K562 (cell line): Measurements from ENCODE around the gene KCP. TPM values are rescaled to one million over a fixed set of nuclear protein-coding genes. Genes with fewer than 3 reads are reported as not detected.

Experiments
- ASH1L ChIP-seq: fragments of 450-650 bp; IDR thresholded peaks from 2 replicates; pipeline ENCODE4 v1.6.1; 2018; ENCODE audit warnings: borderline replicate concordance, mild to moderate bottlenecking, low read depth; ENCODE audit not compliant: partially characterized antibody
- ETV1 ChIP-seq: fragments of 450-650 bp; conservative IDR thresholded peaks from 2 replicates; pipeline ENCODE4 v1.6.1; 2016; ENCODE audit warnings: missing genetic modification characterization, control low read depth, low read depth, missing compliant biosample characterization
- ETV6 ChIP-seq, 3 experiments: fragments of 150-350 bp in 1 of 3; sonication (generic) in 1 of 3; formaldehyde crosslinking in 1 of 3; IDR thresholded peaks; 2 replicates each; pipeline versions ENCODE4 v1.6.1 to v1.8.0; 2014 to 2022; ENCODE audit warnings: borderline replicate concordance in 2 of 3, low read depth in 2 of 3, antibody characterized with exemption in 1 of 3, low read length in 1 of 3, mild to moderate bottlenecking in 1 of 3, missing genetic modification reagents in 1 of 3
- EWSR1 ChIP-seq: fragments of 450-650 bp; IDR thresholded peaks from 2 replicates; pipeline ENCODE4 v1.6.1; 2018; ENCODE audit warnings: borderline replicate concordance, mild to moderate bottlenecking, low read depth, moderate library complexity; ENCODE audit not compliant: partially characterized antibody
- NFATC3 ChIP-seq: fragments of 450-650 bp; IDR thresholded peaks from 2 replicates; pipeline ENCODE4 v1.6.1; 2017; ENCODE audit warnings: mild to moderate bottlenecking
- POLR2B ChIP-seq: fragments of 450-650 bp; IDR thresholded peaks from 2 replicates; pipeline ENCODE4 v1.6.1; 2018; ENCODE audit warnings: low read depth; ENCODE audit not compliant: partially characterized antibody
- RB1 ChIP-seq: fragments of 450-650 bp; IDR thresholded peaks from 2 replicates; pipeline ENCODE4 v1.6.1; 2017; ENCODE audit warnings: low read depth, mild to moderate bottlenecking
- SAFB2 ChIP-seq: fragments of 200-400 bp; formaldehyde crosslinking; IDR thresholded peaks from 2 replicates; pipeline ENCODE4 v1.6.1; 2018; ENCODE audit warnings: borderline replicate concordance, low read length, low read depth, moderate library complexity; ENCODE audit not compliant: severe bottlenecking
- SETDB1 ChIP-seq: IDR thresholded peaks from one replicate; pipeline ENCODE4 v1.6.1; 2012; ENCODE audit warnings: low read length, control low read depth, inconsistent platforms
- TRIM24 ChIP-seq, 2 experiments: fragments of 450-650 bp; IDR thresholded peaks; 2 replicates each; pipeline ENCODE4 v1.6.1; 2016
- ZFP36 ChIP-seq: fragments of 150-350 bp; IDR thresholded peaks from 2 replicates; pipeline ENCODE4 v1.6.1; 2018; ENCODE audit warnings: low read length, low read depth; ENCODE audit not compliant: partially characterized antibody
- ZNF707 ChIP-seq: fragments of 250-450 bp; sonication (Bioruptor Pico); conservative IDR thresholded peaks from 2 replicates; pipeline ENCODE4 v1.8.0; 2022; ENCODE audit warnings: inconsistent platforms, mild to moderate bottlenecking, moderate library complexity
- ZNF75A ChIP-seq: fragments of 450-650 bp; formaldehyde crosslinking; IDR thresholded peaks from 2 replicates; pipeline ENCODE4 v1.4.0; 2020; ENCODE audit warnings: mild to moderate bottlenecking
- polyA plus RNA-seq, 8 experiments: library from polyadenylated mRNA; depleted of rRNA in 4 of 8; stranded (reverse) in 5 of 8; unstranded in 3 of 8; fragments of >200 nt; fragmentation: Nextera tagmentation in 2 of 8; fragmentation: Illumina TruSeq in 1 of 8; extraction: Ambion mirVana in 2 of 8; extraction: Trizol in 1 of 8; gene quantifications; 2 replicates each; pipeline versions ENCODE4 v1.2.1 to v1.2.3, GENCODE V29; 2011 to 2014; ENCODE audit warnings: inconsistent platforms in 1 of 8, missing spikeins in 1 of 8
- total RNA-seq, 7 experiments: library from RNA; depleted of rRNA in 6 of 7; stranded (reverse); fragments of >200 nt in 6 of 7; fragmentation: Illumina TruSeq in 2 of 7; extraction: Trizol in 2 of 7; gene quantifications; 2 replicates each; pipeline versions ENCODE4 v1.2.1 to v1.2.3, GENCODE V29; 2011 to 2021; ENCODE audit warnings: low replicate concordance in 1 of 7
- TF ChIP-seq, protein P1 (sequence below): fragments of 150-350 bp; conservative IDR thresholded peaks from 2 replicates; pipeline ENCODE4 v1.6.1; 2014; ENCODE audit warnings: low read length
- TF ChIP-seq, protein P2 (sequence below), 2 experiments: fragments of 450-650 bp in 1 of 2; sonication (generic) in 1 of 2; formaldehyde crosslinking in 1 of 2; IDR thresholded peaks in 1 of 2; conservative IDR thresholded peaks in 1 of 2; 2 replicates each; pipeline versions ENCODE4 v1.6.1 to v1.8.1; 2016 to 2023; ENCODE audit warnings: mild to moderate bottlenecking in 2 of 2, moderate library complexity in 2 of 2, inconsistent platforms in 1 of 2, missing genetic modification reagents in 1 of 2
- TF ChIP-seq, protein P3 (sequence below): fragments of 250-450 bp; sonication (Bioruptor Pico); IDR thresholded peaks from 2 replicates; pipeline ENCODE4 v1.8.0; 2022; ENCODE audit warnings: inconsistent platforms, mild to moderate bottlenecking, moderate library complexity, borderline replicate concordance
- TF ChIP-seq, protein P4 (sequence below): sonication (generic); formaldehyde crosslinking; IDR thresholded peaks from 2 replicates; pipeline ENCODE4 v1.8.0; 2022; ENCODE audit warnings: missing genetic modification reagents, mild to moderate bottlenecking, borderline replicate concordance

KCP gene
- total and polyA plus RNA-seq, 9 of the 15 experiments (the other 6 are each of a cell fraction or from before 2014, with no cell fraction given): 0.06 to 0.17 (median 0.12) TPM; not detected in 3

DNA sequence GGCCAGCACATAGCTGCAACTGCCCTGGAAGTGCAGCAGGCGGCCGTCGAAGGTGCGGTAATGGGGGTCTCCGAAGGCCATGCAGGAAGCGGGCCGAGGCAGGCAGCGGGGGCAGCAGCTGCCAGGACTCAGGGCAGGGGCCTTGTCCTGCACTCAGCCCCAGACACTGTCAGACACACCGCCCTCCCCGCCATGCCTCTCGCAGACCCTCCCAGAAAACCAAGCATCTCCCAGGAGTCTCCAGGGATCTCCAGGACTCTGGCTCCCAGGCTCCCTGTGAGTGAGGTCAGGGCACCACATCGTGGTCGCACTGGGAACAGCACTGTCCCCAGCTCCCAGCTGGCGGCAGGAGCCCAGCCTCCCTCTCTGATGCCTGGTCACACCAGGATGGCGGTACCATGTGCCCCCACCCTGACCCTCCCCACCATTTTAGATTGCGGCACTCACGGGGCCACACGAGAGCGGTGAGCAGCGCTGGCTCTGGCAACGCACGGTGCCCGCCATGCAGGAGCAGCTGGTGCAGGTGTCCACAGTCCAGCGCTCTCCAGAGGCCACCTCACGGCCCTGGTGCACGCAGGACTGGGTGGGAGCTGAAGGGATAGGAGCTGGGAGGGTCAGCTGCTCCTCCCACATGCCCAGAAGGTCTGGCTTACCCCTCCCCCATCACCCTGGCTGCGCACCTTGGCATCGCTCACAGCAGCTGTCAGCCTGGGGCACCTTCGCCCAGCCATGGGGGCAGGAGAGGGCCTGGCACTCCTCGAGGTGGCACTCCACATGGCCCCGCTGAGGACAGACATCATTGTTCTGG, 30.4 kb downstream of the KCP start (continued):
- TF ChIP-seq ETV6 (IDR thresholded peaks at IDR 0.05; ENCODE audit: borderline replicate concordance in 1 of 2, low read depth in 2 of 2, low read length in 1 of 2) (no peak), ETV6 (CRISPR knock-in tag; IDR thresholded peaks at IDR 0.05; ENCODE audit: borderline replicate concordance) (no peak), ZFP36 (no peak), ZNF75A (no peak), RB1 (peak; percentile 90), EWSR1 (no peak), ZNF707 (CRISPR knock-in tag) (no peak), POLR2B (no peak), ASH1L (no peak), ETV1 (no peak), SETDB1 (no peak), SAFB2 (no peak), NFATC3 (no peak), TRIM24 (IDR thresholded peaks at IDR 0.05) (no peak)
- TF ChIP-seq, protein P1, sequence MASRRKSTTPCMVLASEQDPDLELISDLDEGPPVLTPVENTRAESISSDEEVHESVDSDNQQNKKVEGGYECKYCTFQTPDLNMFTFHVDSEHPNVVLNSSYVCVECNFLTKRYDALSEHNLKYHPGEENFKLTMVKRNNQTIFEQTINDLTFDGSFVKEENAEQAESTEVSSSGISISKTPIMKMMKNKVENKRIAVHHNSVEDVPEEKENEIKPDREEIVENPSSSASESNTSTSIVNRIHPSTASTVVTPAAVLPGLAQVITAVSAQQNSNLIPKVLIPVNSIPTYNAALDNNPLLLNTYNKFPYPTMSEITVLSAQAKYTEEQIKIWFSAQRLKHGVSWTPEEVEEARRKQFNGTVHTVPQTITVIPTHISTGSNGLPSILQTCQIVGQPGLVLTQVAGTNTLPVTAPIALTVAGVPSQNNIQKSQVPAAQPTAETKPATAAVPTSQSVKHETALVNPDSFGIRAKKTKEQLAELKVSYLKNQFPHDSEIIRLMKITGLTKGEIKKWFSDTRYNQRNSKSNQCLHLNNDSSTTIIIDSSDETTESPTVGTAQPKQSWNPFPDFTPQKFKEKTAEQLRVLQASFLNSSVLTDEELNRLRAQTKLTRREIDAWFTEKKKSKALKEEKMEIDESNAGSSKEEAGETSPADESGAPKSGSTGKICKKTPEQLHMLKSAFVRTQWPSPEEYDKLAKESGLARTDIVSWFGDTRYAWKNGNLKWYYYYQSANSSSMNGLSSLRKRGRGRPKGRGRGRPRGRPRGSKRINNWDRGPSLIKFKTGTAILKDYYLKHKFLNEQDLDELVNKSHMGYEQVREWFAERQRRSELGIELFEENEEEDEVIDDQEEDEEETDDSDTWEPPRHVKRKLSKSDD: no peak
- TF ChIP-seq, protein P2, sequence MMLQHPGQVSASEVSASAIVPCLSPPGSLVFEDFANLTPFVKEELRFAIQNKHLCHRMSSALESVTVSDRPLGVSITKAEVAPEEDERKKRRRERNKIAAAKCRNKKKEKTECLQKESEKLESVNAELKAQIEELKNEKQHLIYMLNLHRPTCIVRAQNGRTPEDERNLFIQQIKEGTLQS (IDR thresholded peaks at IDR 0.05): no peak
- TF ChIP-seq, protein P2 (CRISPR knock-in tag; conservative IDR thresholded peaks at IDR 0.05): no peak
- TF ChIP-seq, protein P3, sequence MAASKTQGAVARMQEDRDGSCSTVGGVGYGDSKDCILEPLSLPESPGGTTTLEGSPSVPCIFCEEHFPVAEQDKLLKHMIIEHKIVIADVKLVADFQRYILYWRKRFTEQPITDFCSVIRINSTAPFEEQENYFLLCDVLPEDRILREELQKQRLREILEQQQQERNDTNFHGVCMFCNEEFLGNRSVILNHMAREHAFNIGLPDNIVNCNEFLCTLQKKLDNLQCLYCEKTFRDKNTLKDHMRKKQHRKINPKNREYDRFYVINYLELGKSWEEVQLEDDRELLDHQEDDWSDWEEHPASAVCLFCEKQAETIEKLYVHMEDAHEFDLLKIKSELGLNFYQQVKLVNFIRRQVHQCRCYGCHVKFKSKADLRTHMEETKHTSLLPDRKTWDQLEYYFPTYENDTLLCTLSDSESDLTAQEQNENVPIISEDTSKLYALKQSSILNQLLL (CRISPR knock-in tag): no peak
- TF ChIP-seq, protein P4, sequence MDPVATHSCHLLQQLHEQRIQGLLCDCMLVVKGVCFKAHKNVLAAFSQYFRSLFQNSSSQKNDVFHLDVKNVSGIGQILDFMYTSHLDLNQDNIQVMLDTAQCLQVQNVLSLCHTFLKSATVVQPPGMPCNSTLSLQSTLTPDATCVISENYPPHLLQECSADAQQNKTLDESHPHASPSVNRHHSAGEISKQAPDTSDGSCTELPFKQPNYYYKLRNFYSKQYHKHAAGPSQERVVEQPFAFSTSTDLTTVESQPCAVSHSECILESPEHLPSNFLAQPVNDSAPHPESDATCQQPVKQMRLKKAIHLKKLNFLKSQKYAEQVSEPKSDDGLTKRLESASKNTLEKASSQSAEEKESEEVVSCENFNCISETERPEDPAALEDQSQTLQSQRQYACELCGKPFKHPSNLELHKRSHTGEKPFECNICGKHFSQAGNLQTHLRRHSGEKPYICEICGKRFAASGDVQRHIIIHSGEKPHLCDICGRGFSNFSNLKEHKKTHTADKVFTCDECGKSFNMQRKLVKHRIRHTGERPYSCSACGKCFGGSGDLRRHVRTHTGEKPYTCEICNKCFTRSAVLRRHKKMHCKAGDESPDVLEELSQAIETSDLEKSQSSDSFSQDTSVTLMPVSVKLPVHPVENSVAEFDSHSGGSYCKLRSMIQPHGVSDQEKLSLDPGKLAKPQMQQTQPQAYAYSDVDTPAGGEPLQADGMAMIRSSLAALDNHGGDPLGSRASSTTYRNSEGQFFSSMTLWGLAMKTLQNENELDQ (CRISPR knock-in tag): no peak
